Vagina (tissue), 2 donors: ENCODE results near the gene PTGER3.

ENCODE experiments used
- CTCF ChIP-seq, 3 experiments: fragments of 450-650 bp in 2 of 3; fragments of 200-600 bp in 1 of 3; sonication (generic) in 1 of 3; IDR thresholded peaks; one replicate each; pipeline ENCODE4 v1.5.1; 2017 to 2019; ENCODE audit warnings: antibody characterized with exemption in 3 of 3, mild to moderate bottlenecking in 2 of 3, moderate library complexity in 2 of 3
- POLR2AphosphoS5 ChIP-seq, 2 donors: sonication (generic); formaldehyde crosslinking; IDR thresholded peaks; one replicate each; pipeline ENCODE4 v1.9.0; 2017; ENCODE audit warnings: antibody characterized with exemption in 2 of 2, mild to moderate bottlenecking in 2 of 2, low read depth in 1 of 2; ENCODE audit not compliant: insufficient read depth in 1 of 2

GRCh38 chr1:71002709-71003475 is 44.7 kb downstream of the PTGER3 start:
- TF ChIP-seq POLR2AphosphoS5 (IDR thresholded peaks at IDR 0.05; ENCODE audit: insufficient read depth in 1 of 2, low read depth in 1 of 2) (no peak), CTCF (IDR thresholded peaks at IDR 0.05) (no peak)
